ENCODE results near the gene TGFBR1.

TGFBR1 gene

DNA sequence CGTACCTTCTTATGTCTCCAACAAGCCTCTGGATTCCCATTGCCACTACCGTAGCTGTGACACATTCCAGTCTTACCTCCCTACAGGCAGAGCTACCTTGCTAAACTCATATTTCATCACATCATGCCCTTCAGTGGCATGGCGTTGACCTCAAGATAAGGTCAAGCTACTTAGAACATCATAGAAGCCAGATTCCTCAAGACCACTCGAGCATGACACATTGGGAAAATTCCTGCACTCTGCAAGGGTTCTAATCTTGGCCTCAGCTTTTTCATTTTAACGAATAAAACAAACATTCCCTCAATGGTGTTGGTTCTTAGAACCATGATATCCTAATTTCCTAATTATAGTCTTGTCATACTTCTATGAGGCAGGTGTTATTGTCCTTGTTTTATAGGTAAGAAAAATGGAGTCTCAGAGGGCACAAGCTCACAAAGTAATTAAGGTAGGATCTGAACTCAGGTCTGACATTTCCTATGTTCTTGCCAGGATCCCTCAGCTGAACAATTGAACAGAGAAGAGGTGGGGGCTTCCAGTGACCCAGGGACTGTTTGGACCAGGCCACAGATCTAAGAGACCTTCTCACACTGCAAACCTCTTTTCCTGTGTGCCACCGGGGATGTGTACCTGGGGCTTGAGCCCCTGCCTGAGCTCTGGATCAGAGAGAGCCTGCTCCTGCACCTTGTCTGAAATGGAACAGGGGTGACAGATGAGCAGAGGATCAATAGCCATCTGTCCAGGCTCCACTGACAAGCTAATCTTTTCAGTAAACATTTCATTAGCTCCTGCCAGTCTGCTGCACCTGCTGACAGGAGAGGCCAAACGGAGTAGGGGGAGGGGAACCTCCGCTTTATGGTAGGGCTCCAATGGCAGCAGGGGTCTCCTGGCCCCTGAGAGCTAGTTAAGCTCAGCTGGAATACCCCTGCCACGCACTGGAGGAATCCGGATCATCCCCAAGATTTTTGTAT lies 67.5 kb downstream of the TGFBR1 start:
- no peak for FAIRE-seq

DNA sequence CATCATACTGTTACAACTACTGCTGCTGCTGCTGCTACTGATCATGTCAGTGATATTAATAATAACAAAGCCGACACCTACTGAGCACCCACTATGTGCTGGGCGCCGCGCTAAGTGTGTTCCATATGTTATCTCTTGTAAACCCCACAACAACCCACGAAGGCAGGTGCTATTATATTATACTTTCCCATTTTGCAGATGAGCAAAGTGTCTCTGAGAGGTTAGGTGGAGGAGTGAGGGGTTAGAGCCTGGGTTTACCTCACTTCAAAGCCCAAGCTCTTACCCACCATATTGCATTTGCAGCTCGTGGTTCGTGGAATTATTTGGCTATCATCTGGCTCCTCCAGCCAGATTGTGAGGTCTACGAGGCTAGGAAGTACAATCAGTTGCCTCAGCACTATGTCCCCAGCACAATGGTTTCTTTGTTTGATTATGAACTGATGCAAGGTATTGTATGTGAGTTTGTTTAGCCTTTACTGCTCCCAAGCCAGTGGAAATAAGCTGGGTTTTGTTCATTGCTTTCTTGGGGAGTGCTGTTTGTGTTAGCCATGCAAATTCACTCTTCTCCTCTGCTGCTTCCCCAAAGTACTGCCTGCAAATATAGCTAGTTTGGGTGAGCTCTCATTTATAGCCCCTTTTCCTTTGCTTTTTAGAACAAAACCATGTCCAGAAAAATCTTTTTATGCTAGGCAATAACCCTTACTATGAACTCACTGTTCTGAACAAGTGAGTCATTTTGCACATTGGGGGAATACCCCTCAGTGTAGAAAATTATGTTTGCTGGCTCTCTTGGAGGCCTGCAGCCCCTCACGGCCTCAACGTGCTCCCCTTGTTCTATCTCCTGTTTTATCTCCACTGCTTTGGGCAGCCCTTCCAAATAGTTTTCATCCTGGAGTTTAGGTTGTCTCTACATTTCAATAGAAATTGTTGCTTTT lies 68.9 kb downstream of the TGFBR1 start:
- no peak for FAIRE-seq

DNA sequence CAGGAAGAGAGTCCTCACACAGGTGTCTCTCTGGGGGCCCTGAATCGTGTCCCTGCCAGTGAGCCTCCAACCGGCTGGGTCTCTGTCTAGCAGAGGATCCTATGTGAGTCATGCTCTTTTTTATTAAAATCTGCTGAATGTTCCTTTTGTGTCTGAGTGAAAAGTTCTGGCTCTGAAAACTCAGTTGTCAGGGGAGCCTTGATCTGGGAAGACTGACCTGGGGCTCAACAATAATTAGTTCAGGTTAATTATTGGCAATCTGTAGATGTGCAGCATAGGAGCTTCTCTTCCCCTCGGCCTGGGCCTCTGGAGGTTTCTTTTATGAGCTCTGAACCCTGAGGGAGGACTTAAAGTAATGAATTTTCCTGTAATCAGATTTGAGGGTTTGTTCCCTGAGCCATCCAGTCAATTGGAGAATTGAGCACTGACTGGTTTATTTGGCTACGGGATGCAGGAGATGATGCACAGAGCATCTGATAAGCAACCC lies 71.7 kb downstream of the TGFBR1 start:
- FAIRE-seq = no peak

DNA sequence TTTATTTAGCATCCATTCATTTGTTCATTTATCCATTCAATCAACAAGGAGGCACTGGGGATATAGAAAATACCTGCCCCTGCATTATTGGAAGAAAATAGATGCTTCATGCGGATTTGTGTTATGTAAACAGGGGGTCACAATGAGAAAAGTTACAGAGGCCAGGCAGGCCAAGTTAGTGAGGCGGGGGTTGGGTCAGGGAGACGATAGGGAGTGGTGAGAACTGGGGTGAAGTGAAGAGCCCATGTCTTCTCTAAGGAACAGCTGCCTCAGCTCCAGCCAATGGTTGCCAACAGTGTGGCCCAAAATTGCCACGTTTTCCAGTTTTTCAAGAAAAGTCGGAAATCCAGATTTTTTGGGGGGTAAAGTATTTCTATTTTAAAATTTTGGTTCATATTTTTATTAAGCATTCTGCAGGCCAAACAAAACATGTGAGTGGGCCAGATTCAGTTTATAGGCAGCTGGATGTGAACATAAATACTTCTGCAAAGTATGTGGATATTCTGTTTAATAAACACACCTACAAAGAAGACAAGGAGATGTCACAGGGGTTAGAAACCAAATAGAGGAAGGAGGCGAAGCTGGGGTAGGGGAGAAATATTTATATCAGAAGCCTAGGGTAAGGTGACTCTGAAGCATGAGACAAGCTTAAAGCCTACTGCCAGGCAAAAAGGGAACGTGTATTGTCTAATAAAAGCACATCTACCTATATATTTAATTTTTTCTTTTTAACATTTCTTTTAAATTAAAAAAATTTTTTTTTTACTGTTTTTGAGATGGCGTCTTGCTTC lies 72.9 kb downstream of the TGFBR1 start:
- FAIRE-seq = no peak

DNA sequence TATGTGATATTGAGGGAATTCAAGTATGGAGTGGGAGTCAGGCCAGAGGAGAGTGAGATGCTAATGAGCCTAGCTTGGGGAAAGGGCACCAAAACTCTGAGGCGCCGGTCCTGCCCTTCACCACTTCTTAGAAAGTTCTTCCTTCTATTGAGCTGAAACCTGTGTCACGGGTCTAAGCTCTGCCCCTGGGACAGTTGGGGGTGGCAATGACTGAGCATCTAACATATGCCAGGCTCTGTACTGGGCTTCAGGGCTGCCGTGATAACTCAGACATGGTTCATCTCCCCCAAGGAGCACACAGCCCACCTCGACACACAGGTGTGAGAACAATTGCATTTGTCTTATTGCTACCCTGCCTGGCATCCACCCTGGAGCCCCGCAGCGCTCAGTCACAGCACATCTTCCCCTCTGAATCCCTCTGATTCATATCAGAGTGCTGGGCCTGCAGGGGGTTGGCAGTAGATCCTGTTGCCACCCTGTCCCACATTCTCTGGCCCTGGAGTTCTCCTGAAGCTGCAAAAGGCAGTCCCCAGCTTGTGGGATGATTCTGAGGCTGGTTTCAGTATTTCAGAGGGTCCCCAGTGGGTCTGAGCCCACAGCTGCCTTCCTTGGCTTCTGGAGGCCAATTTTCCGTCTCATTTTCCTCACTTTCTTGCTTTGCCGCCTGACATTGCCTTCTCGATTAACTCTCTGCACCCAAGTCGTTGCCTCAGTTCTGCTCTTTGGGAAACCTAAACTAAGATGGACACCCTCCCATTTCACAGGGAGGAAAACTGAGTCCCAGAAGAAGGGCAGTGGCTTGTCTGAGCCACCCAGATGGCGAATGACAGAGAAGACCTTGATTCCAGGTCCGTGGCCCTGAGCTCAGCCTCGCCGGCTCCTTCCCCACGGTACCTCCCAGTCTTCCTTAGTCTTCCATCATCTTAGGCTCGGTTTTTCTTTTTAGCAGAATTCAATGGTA lies 74.3 kb downstream of the TGFBR1 start:
- no peak for FAIRE-seq

DNA sequence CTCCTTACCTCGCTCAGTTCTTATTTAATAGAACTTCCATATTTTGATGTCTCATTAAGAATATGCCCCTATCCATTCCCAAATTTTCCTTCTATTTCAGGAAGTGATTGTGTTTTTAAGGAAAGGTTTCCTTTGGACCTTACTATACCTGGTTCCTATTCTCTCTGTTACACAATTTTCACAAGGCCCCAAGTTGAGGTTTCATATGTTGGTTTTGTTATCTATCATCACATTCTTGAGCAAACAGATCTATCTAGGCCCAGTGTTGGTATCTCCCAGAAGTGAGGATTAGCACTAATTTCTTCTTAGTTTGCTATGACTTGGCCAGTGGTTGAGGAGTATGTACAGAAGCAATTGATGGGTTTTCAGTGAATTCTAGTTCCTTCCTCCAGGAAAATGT lies 75.3 kb downstream of the TGFBR1 start:
- no peak for FAIRE-seq

DNA sequence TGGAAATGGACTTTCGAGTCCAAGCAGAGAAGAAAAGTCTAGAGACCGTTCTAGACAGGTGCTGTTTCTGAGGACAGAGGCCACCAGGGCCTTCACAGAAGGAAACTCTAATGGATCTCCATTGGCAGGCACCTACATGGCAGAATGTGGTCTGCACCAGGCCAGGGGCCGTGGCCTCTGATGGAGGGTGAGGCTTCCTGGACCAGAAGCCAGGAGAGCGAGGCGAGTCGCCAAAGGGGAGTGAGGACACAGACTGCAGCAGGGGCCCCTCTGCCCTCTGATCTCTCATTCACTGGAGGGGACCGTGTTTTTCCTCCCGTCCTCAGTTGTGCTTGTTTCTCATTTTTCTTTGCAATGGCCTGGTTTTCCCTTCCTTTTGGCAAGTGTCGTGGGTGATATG lies 75.7 kb downstream of the TGFBR1 start:
- no peak for FAIRE-seq

DNA sequence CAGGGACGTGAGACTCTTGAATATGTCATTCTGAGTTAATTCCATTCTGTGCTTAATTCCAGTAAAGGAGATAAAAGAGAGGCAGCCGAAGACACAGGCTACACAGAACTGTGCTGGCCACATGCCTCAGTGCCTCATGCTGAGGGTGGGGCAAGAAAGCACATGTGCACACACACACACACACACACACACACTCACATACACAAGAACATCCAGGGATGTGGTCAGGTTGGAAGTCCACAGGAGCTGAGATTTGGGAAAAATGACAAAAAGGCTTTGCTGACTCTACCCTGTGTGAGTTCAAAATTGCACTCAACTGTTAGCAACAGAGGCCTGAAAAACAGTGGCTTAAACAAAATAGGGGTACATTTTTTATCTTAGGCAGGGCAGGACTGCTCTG lies 76.3 kb downstream of the TGFBR1 start:
- no peak for FAIRE-seq

DNA sequence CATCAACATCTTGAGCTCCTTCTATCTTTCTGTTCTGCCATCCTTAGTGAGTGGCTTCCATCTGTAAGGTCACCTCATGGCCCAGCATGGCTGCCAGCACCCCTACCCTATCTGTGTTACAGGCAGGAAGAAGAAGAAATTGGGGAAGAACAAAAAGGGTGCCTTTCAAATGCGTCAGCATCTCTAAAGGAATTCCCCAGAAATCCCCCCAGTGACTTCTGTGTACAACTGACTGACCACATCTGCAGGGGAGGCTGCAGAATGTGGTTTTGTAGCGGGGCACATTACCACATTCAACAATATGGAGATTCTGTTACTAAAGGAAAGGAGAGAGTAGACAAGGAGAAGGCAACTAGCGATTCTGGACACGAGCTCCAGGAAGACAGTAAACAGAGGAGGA lies 76.7 kb downstream of the TGFBR1 start:
- FAIRE-seq = no peak

DNA sequence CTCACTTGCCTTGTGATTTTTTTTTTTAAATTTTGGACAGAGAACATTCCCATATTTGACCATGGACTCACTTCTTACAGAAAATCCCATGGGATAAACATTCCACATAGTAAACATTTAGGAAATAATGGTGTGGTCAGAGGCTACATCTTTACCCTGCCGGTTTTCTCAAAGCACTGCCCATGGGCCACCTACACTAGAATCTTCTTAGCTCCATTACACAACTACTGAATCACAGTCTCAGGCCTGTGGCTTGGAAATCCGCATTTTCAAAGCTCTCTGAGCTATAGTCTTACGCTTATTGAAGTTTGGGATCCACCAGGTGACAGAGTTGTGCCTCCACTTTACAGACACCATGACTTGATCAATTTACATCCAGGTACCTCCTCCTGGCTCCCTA lies 77.4 kb downstream of the TGFBR1 start:
- no peak for FAIRE-seq

DNA sequence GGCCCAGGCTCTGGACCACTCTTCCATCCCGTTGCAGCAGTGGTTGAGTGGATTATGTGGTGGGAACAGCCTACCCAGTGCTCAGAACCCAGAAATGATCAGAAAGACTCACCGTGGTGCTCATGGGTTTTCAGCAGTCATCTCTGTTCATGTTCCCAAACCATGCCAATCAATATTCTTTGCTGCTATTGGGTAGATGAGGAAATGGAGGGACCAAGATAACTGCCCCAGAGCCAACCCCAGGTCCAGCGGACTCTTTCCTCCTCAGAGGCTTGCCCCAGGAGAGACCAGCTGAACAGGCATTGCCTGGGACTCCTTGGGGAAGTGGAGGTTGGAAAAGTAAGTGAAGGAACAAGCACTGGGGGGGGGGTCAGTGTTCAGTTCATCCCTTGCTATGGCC lies 78.7 kb downstream of the TGFBR1 start:
- FAIRE-seq = no peak

DNA sequence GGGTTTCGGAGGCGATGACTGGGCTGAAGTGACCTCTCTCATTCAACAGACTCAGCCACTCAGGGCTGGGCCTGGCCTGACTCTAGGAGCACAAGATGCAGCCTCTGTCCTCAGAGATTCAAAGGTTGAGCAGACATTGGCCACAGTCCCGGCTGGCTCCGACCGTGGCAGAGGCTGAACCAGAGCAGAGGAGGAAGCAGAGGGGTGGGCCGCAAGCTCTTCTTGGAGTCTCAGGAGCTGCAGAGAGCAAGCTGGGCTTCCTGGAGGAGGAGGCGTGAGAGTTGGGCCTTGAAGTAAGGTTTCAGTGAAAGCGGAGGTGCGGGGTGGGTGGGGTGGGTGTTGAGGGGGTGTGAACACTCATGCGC lies 79.2 kb downstream of the TGFBR1 start:
- no peak for FAIRE-seq

DNA sequence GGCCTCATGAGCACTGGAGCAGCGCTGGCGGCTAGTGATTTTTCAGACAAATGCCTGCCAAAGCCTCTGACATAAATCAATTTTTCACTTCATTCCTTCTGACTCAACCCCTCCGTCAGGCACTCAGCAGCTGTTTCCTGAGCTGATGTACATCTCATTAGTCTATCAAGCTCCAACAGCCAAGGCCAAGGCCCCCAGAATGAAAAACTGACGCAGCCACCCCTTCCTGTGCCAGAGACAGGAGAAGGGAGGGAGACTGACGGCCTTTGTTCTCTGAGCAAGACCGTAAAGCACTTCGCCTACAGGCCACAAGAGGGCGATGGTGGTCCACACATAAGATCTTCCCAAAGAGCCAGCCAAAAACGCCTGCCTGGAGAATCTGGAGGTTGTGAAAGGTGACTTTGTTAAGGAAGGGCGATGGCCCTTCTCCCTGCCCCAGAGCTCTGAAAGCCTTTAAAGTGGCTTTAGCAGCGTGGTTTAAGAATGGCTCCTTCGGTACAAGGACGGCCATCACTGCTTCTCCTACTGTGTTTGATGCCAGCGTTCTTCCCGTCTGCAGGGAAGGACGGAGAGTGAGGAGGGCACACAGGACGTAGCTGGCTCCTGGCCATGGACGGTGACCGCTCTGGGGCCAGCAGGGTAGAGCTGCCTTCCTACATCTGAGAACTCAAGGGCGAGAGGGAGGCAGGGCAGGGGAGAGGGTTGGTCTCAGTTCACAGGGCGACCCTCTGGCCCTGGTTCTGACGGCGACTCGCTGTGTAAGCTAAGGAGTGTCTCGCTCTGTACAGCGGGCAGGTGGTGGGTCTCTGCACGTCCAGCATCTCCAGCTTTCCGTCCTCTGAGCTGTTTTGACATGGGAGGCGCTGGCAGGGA lies 79.8 kb downstream of the TGFBR1 start:
- FAIRE-seq = no peak

DNA sequence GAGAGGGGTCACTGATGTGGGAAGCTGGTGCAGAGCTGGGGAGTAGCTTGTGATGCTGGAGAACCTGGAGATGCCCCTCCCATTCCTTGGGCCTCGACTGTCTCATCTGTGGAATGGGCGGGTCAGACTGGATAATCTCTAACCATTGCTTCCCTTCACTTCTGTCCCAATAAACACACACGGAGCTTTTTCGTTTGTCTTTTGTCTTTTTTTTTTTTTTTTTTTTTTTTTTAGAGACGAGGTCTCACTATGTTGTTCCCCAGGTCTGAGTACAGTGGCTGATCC lies 80.4 kb downstream of the TGFBR1 start:
- FAIRE-seq = no peak

DNA sequence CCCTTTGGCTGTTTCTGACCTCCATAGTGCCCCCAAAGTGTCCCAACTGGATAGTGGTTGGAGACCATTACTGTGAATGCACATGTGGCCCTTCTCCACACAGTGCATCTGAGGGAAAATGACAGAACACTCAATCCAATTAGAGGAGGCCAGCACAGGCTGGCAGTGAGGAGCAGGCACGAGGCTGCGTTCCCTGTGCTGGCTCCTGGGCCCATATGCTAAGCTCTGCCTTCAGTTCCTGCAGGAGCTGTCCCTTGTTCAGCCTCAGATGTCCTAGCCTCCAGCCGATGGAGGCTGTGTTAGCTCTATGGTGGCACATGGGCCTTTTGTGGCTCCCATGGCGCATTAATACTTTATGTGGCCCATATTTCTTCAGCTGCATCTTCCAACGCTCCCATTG lies 81.0 kb downstream of the TGFBR1 start:
- FAIRE-seq = no peak

DNA sequence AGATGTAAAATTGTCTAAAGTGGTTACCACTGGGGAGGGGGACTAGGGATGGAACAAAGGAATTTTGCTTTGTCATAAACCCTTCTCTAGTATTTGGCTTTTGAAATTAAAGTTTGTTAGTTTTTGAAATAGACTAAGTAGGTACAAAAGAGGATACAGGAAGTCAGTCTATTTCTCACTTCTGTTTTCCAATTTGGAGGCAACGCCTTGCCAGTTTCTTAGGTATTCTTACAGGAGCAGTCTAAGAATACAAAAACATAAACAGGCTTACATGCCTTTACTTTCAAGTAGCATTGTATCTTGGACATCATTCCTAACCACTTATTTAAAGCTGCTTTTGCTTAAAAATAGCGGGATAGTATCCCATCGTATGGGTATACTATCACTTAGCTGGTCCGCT lies 82.4 kb downstream of the TGFBR1 start:
- no peak for FAIRE-seq

DNA sequence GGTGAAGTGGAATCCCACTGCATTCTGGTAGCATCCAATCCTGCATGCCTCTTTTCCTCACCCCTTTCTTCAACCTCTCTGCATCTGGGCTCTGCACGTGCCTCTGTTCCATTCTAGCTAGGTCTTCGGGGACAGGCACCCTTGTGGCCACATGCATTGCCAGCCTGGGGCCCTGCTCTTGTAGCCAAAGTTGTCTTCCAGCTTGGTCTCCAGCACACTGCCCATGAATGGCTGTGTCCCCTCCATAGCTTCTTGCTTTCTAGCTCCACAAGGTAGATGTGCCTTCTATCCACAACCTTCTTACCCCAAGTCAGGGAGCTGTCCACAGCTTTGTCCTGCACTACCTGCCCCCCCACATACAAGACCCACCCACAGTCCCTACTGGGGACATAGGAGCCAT lies 84.3 kb downstream of the TGFBR1 start:
- no peak for FAIRE-seq

DNA sequence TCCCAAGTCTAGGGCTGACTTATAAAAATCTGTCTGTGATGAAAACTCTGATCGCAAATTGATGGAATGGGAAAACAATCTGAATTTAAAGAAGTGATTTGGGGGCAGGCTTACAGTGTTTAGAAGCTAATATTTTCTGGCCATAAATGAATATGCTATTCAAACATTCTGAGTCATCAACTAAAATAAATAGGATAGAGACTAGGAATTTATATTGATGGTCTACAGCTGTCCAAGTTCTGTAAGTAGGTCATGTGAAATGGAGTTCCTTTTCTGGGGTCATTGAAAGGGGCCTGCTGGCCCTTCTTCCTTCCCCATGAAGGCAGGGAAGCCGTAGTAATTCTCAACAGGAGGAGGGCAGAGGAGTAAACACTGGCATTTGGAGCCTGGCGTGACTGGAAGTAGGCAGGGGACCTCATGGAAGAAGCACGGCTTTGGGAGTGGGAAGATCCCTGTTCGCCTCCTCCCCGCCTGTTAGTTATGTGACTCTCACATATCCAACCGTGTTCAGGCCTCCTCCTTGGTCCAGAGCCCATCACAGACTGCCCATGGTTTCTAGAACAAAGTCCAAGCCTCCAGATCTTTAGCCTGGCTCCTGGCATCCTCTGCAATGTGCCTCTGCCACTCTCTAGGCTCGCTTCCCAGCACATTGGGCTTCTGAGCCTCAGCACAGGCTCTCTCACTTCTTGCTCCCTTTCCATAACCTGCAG lies 85.1 kb downstream of the TGFBR1 start:
- no peak for FAIRE-seq

DNA sequence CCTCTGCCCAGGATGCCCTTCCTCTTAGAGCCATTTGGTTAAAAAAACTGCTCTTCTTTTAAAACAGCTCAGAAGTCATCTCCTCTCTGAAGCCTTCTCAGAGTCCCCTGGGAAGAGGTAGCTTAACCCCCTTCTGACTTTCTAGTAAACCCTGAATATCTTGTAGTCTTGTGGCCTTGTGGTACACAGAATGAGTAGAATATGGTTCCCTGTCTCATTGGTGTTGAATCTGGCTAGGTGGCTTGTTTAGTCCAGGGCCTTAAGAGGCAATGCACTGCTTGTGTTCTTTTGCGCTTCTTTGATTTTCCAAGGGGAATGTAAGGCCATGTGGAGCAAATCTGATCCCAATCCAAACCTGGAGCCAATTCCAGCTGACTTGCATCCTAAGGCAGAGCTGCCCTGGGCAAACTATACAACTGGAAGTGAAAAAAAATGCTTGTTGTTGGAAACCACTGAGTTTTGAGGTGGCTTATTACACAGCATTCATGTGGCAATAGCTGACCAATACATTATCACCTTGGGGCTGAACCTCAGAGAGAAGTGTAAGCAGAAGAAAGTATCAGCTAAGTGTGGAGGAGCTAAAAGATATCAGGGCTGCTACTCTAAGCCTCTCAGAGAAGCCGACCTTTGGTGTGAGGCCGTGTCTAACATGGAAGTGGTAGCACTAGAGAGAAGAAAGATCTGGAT lies 85.8 kb downstream of the TGFBR1 start:
- no peak for FAIRE-seq
